HG02938 (cell line): ENCODE measurements around the gene CMSS1.

Source experiments
- ATAC-seq: cut with Tn5 transposase; IDR thresholded peaks from one replicate; pipeline ENCODE4 v1.9.1; 2021; ENCODE audit warnings: mild to moderate bottlenecking, moderate library complexity; ENCODE audit not compliant: unreplicated experiment

Gene CMSS1

DNA sequence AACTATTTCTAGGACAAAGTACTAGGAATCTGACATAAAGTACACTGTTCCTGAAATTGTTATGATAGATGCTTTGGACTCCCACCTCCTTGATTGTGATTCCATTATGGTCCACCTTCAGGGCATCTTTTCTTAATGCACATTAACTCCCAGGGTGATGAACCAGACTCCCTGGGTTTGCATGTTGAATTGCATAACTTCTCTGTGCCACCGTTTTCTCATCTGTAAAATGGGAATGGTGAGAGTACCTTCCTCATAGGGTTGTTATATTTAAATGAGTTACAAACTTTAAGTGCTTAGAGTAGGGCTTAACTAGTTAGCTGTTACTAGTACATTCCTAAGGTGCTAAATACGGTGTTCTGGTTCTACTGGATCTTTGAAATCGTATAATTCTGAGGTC is 81.9 kb downstream of the CMSS1 start:
- no peak for ATAC-seq

DNA sequence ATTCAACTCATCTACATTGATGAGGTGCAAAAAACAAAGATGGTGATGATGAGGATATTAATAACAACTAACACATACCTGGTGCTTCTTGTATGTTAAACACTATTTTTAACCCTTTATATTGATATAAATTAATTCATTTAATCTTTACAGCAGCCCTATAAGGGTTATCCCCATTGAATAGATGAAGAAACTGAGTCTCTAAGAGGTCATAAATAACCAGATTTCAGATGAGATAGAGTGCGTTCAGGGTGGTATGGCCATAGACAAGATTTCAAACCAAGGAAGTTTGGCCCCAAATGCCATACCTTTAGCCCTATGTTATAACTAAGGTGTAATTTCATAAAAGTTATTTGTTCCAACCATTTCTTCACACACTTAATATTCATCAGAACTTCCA is 82.6 kb downstream of the CMSS1 start:
- ATAC-seq = no peak

DNA sequence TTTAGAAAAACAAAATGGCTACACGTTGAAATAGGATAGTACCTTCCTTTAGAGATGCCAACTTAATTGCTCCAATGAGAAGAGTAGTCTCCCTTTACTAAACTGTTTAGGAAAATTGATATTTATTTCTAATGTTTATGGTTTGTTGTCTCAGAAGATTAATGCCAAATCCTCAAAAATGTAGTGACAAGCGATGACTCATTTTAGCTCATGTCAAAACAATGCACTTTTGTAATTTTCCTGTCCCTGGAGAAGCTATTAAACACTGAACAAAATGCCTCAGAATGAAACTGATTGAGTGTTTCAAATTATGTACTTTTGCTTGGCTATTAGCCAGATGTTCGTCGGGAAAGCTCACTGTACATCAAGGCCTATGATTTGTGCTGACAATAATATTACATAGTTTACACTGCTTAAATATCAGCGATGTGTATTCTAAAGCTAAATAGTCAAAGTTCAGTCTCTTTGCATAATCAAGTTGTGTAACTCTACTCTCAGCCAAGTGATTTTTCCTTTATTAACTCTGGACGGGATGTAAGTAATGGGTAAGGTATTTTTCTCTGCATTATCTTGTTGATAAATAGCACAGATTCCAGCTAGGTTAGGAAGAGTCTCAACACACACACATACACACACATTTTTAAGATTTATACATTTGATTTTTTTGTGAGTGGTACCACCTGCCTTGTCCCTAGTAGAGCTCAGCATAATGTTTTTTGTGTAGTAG is 83.7 kb downstream of the CMSS1 start:
- no peak for ATAC-seq

DNA sequence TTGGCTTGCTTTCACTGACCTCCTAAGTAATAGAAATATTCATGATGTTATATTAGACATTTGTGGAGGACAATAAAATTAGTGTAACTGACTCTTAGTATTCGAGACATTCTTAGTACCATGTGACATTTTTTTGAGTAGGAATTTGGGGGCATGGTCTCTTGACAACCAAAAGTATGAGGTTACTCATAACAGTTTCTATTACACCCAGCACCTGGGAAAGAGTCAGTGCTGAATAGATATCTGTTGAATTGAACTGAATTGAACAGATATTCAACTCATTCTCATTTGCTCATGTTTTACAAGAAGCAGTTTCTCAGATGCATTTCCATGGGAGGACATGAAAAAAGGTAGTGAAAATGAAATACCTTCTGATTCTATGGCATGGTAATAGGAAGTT is 84.4 kb downstream of the CMSS1 start:
- no peak for ATAC-seq

DNA sequence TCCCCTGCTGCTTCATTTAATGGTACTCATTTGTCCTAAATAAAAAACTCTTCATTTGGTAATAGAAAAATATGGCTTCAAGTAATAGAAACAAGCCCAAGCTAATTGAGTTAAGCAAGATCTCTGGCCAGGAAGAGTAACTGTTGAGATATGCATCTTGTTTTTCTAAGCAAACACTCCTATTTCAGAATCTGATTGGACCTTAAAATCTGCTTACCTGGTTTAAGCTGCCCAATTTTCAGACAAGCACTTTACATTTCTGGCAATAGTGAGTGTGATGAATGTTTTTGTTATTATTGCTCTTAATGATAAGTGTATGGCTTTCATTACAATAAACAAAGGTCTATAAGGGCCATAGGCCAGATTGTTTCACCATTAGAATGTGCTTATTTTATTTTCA is 86.2 kb downstream of the CMSS1 start:
- ATAC-seq = no peak

DNA sequence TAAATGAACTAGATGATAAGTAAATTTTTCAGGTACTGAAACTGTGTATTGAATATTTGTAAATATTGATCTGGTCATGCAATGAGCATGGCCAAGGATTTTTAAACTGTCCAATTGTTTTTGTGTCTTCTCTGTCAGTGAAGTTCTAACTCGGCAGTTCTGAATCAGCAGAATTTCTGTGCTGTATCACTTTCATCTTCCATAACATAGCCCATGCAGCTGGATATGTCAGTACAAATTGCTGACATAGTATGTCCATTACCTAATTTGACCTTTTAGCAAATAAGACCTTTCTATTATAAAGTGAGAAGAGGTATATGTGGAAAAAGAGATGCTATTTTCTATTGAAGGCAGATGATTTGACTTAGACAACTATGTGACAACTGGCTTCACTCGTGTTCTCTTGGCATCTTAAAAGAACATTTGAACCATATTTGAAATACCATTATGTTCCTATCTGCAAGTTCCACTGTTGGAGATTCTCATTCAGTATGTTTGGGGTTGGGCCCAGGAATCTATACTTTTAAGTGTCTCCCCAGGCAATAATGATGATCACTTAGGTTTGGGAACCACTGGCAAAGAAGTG is 90.4 kb downstream of the CMSS1 start:
- no peak for ATAC-seq

DNA sequence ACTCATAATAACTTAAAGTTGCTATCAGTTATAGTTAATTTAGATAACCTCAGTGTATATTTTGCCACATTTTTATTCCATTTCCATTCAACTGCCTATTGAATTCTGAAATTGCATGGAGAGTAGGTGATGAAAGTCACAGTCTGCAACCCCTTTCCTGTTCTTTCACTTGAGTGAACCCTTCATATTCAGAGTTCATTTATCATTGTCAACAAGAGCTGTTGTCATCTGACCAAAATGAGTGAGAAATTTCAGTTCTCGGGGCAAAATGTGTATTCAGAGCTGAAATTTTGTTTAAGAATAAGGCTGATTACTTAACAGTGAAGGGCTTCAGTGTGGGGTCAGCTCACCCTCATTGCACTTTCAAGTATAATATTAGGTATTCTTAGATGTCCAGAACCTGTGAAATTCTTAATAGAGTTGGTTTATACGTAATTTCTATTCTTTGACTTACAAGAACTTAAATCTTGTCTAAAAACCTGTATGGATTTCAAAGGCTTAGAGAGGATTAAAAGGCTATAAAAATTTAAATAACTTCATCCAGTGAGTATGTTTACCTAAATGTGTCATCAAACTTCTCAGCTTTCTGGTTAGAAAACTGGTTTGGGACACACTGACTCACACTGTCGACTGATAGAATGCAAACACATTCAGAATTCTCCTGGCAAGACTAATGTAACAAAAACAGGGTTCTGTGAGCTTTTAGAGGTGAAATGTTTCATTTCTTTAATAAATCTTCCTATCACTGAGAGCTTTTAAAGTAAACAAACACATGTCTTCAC is 92.2 kb downstream of the CMSS1 start:
- no peak for ATAC-seq

DNA sequence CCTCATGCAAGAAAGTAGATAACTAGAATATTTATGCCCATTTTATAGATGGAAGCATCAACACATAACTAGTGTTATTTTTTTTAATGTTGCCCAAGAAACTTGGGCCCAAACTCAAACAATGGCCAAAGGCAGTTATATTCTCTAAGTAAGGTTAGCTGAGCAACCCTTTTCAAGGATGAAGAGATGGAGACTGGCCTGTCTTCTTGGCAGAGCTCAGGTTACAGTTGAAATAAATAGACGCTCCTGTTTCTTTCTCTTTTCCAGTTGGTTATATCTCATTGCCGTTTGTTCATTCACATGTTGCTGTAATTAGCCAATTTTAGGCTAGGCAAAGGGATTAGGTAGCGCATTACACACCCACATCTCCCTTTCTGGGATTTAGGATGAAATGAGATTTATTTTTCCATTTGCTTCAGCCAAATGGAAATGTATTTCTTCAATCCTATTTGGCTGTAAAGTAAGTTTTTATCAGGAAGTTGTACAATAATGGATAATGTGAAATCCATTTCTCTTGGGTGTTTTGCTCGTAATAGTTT is 93.2 kb downstream of the CMSS1 start:
- ATAC-seq = no peak

DNA sequence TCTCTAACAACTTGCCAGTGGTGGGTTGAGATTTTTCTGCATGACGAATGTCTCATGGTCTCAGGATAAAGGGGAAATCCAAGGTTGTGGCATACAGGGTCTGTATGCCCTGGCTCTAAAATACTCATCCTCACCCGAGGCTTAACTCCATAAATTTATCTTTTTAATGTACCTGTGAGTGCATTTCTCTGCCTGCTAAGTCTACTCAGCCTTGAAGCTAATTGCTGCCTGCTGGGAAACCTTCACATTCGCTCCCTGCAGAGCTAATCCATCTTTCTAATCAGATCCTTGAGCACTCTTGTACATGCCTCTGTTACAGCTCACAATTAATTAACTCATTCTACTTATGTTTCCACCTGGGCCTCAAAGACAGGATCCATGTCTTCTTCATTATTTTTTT is 93.8 kb downstream of the CMSS1 start:
- ATAC-seq = no peak

DNA sequence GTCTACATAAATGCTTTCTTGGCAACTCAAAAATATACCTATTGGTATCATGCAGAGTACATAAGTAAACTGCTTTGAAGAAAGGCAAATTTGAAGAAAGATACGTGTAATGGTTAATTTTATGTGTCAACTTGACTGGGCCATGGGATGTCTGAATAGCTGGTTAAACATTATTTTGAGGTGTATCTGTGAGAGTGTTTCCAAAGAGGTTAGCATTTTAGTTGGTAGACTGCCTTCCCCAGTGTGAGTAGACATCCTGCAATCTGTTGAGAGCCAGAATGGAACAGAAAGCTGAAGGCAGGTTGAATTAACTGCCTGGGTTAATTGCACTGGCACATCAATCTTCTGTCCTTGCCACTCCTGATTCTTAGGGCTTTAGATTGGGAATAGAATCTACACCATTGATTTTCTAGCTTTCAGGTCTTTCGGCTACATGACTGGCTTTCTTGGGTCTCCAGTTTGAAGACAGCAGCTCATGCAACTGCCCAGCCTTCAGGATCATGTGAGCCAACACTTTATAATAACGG is 98.3 kb downstream of the CMSS1 start:
- no peak for ATAC-seq

DNA sequence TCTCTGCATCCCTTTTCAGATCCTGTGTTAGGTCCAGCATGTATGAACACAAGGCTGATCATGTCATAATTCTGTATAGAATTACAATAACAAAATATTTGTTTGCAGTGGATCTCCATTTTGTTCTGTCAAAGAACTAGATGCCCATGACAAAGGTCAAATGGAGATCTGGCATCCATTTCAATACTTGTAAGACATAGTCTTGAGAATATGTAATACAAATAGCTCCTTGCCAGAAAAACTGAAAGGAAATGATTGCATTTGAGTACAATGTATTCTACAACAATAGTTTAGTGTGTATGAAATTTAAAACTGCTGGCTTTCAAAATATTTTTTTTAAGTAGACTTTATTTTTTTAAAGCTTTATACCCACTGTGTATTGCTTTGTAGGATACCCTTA is 101.1 kb downstream of the CMSS1 start:
- no peak for ATAC-seq

DNA sequence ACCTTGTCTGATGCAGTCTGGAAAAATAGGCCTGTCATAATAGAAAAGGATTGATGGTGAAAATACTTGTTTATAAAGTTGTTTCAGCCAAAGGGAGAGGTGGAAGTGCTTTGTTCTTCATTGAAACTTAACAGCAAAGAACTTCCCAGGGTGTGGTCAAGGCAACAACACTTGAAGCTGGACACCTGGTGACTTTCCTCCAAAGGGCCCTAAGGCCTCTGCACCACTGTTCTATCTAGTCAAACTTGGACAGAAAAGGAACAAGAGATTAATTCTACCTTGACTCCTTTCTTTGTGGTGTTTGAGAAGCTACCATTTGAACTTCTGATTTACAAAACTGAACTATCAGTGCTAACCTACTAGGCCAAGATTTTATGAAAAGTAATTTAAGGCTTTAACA is 102.0 kb downstream of the CMSS1 start:
- ATAC-seq = no peak

DNA sequence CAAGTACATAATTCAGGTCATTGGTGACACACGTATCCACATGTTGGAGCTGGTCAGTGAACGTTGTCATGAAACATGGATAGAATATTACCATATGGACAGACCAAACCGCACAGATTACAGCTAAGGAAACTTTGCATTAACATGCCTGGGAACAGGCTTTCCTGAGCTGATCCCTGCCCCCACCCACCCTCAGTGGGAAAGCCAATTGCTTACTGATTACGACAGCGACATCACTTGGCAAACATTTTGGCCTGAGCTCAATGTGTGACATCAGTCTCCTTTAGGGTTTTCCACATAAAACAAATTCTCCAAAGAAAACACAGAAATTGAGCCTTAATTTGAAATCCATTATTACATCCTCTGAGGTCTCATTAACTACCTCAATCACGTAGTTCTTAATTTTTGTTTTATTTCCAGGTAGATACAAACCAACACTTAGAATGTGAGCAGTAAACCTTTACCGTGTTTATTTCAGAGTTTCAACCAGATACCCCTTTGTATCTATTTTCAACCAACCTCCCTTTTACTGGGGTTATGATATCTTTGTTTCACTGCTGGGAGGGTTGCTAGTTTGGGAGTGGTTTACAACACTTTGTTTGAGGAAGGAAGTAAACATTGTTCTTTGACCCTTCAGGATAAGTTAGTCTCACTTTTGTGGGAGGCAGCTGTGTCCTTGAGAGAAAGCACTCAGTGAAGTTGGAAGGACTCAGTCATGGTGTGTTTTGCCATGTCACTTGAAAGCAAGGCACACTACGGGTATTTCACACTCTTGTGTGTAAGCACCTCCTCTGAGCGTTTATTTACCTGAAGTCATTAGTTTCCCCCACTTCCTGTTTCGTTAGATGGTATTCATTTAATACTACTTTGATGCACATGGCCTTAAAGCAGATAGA is 103.1 kb downstream of the CMSS1 start:
- no peak for ATAC-seq

DNA sequence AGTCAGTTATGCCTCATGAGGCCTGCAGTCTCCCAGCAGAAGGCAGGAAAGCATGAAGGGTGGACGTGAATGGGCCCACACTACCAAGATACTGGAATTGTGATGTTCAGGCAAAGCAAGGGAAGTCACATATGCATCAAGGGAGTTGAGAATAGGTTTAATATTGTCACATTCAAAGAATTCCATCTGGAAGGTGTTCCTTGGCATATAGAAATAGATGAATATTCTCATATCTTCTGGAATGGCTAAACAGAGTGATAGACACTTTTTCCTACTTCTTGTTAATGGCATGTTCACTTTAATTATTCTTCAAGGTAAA is 103.7 kb downstream of the CMSS1 start:
- ATAC-seq = no peak

DNA sequence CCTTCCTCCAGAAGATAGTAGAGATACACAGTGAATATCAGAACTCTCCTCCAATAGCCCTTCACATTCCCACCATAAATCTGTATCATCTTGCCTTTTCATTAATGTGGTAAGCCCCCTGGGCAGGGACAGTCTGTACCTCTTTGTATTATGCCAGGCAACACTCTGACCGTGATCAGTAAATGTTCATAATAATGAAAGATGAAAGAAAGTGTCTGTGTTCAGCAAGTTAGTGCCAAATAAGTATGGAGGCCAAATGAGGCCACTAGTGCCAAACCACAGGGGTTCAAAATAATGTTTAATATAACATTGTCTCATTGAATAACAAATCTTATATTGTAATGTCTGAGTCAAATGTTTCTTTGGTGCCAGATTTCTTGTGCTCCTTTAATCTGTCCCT is 104.3 kb downstream of the CMSS1 start:
- ATAC-seq = no peak

DNA sequence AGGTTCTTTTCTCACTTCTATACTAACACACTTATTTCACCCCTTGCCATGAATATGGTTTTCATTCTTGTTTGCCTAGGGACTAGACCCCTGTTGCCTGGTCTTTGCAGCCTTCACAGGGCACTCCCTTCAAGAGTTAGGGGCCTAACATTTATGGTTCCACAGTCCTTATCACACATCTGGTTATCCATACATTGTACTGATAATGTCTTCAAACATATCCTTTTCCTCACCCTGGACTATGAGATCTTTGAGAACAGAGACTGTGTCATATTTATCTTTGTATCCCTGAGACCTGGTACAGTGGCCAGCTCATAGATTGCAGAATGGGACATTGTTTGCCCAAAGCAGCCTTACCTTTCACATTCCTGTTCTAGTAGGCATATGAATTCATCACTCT is 106.2 kb downstream of the CMSS1 start:
- no peak for ATAC-seq

DNA sequence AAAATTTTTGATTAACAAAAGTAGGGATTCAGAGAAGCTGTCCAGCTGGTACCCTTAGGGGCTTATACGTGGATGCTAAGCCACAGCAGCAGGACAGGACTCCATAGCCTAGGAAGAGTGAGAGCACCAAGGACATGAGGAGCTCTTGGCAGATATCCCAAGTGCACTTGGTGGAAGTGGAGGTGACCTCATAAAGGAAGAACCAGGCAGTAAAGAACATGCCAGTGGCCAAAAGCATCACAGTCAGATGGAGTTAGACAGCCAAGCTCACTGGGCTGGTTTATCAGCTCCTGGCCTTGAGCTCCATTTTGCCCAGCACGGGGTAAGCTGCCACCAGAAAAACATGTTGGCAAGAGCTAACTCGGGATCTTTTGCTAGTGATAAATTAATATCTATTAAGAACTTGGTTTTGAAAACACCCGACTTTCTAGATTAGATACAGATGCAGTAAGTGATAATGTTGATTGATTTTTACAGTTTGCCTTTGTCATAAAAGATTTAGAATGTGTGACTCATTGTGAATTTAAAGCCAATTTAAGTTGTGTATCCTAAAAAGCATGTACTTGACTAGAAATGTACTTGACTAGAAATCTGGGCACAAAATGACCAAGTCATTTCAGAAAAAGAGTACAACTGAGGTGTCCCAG is 108.0 kb downstream of the CMSS1 start:
- no peak for ATAC-seq

DNA sequence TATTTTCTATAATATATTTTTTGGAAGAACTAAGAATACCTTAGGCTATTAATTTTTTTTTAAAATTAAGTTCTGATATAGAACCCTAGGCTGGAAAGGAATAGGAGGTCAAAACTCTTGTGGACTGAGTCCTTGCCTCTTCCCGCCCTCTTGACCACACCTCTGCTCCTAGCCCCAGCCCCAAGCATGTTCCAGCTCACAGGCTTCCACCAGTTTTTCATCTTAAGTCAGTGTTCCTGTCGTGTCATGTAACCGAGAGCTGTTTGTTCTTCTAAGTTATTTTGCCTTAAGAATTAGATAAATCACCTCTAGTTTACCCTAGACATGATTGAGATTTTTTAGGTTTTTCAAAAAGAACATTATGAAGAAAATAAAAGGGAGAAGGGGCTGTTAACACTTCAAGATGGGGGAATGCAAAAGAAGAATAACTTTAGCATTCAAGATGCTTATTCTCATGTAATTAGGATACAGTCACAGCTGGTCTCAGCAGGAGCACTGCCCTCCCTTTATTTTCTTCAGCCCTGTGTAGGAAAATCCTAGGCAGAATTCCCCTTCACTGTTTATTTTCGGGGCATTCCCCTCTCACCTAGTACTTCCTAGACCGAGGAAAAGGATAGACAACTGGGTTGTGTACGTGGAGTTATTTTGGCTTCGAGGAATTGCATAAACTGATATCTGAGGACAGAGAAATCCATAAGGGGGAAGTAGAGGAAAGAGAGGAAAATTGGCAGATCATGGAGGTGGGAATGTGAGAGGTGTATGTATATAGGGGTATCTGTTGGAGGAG is 110.2 kb downstream of the CMSS1 start:
- ATAC-seq = no peak
